GM12875 (cell line): Measurements from ENCODE around the gene NLGN4Y.

Source experiments
- H3K4me3 ChIP-seq: one replicate; pipeline ENCODE4 v1.5.1; 2011; ENCODE audit warnings: low read depth, low read length, control low read depth
- CTCF ChIP-seq: IDR thresholded peaks from 2 replicates; pipeline ENCODE4 v1.5.1; 2011; ENCODE audit warnings: low read depth, mild to moderate bottlenecking, control low read depth, inconsistent platforms, low read length, moderate library complexity, borderline replicate concordance; ENCODE audit not compliant: insufficient read depth

NLGN4Y gene

GRCh38 chrY:14748329-14748728 is 224.0 kb downstream of the NLGN4Y start:
- no peak for TF ChIP-seq CTCF

GRCh38 chrY:14755571-14755970 is 231.2 kb downstream of the NLGN4Y start:
- no peak for TF ChIP-seq CTCF
- H3K4me3 ChIP-seq: no peak overlapping the region

More at GRCh38 chrY:14748329-14748728, 224.0 kb downstream of the NLGN4Y start:
- no peak overlapping the region for H3K4me3 ChIP-seq

DNA sequence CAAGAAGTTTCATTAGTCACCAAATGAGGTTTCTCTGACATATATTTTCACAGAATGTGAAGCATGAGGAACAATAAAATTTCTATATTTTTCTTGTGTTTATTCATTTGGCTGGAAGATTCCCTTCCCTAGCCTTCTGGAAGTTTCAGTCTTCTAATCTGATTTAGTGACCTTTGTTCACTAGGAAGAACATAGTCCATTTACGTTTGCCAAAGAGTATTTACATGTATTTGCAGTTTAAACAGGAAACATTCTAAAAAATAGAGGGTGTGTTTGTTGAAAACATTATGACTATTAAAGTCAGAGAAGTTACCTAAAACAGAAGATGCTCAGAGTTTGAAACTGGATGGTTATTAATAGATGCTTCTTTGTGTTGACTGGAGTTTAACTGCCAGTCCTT is 238.6 kb downstream of the NLGN4Y start:
- H3K4me3 ChIP-seq: no peak overlapping the region
- no peak for TF ChIP-seq CTCF

DNA sequence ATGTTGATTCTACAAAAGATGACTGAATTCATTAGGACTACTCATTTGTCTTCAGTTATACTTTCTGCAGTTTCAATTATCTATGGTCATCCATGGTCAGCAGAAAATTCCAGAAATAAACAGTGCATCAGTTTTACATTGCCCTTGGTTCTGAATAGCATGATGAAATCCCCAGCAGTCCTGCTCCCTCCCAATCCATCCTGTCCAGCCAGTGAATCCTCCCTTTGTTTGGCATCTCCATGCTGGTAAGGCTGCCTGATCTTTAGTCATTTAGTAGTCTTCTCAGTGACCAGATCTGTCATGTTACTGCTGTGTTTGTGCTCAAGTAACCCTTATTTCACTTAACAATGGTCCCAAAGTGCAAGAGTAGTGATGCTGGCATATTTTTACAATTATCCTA is 239.3 kb downstream of the NLGN4Y start:
- TF ChIP-seq CTCF: no peak
- no peak overlapping the region for H3K4me3 ChIP-seq

DNA sequence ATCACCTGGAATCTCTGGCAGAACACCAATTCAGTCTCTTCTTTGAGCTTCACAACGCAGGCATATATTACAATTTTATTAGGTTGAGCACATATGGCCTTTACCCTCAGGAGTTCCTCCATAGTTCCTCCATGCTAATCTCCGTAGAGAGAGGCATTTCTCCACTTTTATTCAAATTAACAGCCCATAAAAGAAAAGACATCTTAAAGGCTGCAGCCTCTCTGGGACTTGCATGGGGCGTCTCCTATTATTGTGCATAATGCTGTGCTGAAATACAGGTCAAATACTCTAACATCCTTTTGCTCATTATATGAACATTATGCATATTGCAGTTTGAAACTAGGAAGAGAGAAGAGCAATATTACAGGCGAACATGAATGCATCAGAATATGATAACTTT is 253.9 kb downstream of the NLGN4Y start:
- H3K4me3 ChIP-seq: no peak overlapping the region
- no peak for TF ChIP-seq CTCF

GRCh38 chrY:14793104-14793503 is 268.8 kb downstream of the NLGN4Y start:
- no peak overlapping the region for H3K4me3 ChIP-seq
- no peak for TF ChIP-seq CTCF

GRCh38 chrY:14793674-14794073 is 269.3 kb downstream of the NLGN4Y start:
- no peak for TF ChIP-seq CTCF
- H3K4me3 ChIP-seq: no peak overlapping the region
